Esophagus muscularis mucosa (tissue), 3 donors: ENCODE results near the gene GALNT6.

Experiments
- POLR2A ChIP-seq: fragments of 450-650 bp; IDR thresholded peaks from one replicate; pipeline ENCODE4 v1.6.1; 2017; ENCODE audit warnings: antibody characterized with exemption, moderate library complexity, mild to moderate bottlenecking, low read depth
- POLR2AphosphoS5 ChIP-seq, 2 donors: sonication (generic); formaldehyde crosslinking; IDR thresholded peaks; one replicate each; pipeline ENCODE4 v1.6.1; 2017; ENCODE audit warnings: antibody characterized with exemption in 2 of 2
- TF ChIP-seq, protein P1 (sequence below), 3 experiments: fragments of 200-600 bp in 2 of 3; fragments of 450-650 bp in 1 of 3; sonication (generic) in 2 of 3; IDR thresholded peaks; one replicate each; pipeline ENCODE4 v1.5.1; 2017 to 2019; ENCODE audit warnings: antibody characterized with exemption in 3 of 3, mild to moderate bottlenecking in 2 of 3, moderate library complexity in 1 of 3

DNA sequence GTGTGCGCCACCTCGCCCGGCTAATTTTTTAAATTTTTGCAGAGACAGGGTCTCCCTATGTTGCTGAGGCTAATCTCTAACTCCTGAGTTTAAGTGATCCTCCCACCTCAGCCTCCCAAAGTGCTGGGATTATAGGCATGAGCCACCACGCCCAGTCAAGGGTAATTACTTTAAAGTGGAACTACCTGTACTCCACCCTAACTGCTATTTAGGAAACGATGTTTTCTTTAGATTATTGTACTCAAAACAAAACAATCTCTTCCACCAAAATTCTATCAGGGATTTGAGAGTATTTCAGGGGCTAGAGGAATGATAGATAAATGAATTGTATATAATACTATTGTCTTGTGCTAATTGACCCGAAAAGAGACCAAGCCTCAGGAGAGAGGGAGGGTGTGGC is 57.7 kb downstream of the GALNT6 start:
- TF ChIP-seq, protein P1, sequence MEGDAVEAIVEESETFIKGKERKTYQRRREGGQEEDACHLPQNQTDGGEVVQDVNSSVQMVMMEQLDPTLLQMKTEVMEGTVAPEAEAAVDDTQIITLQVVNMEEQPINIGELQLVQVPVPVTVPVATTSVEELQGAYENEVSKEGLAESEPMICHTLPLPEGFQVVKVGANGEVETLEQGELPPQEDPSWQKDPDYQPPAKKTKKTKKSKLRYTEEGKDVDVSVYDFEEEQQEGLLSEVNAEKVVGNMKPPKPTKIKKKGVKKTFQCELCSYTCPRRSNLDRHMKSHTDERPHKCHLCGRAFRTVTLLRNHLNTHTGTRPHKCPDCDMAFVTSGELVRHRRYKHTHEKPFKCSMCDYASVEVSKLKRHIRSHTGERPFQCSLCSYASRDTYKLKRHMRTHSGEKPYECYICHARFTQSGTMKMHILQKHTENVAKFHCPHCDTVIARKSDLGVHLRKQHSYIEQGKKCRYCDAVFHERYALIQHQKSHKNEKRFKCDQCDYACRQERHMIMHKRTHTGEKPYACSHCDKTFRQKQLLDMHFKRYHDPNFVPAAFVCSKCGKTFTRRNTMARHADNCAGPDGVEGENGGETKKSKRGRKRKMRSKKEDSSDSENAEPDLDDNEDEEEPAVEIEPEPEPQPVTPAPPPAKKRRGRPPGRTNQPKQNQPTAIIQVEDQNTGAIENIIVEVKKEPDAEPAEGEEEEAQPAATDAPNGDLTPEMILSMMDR (IDR thresholded peaks at IDR 0.05) = no peak
- TF ChIP-seq POLR2A = no peak
- TF ChIP-seq POLR2AphosphoS5 (IDR thresholded peaks at IDR 0.05) = no peak
